LNCaP clone FGC (cell line): ENCODE measurements around the gene MYBPC1.
"Not testable (repeated sequence)": the region's sequence is repeated elsewhere in the genome, so short reads cannot be mapped to it uniquely, and the experiment has no call there.

ENCODE experiments used
- DNase-seq: peaks from one replicate; pipeline ENCODE4 v3.0.0-alpha.2; 2011; ENCODE audit warnings: low read depth
- H3K4me3 ChIP-seq: 2 replicates; pipeline ENCODE4 v1.5.1; 2011; ENCODE audit warnings: mild to moderate bottlenecking, low read depth, low read length, control low read depth
- CTCF ChIP-seq: IDR thresholded peaks from 2 replicates; pipeline ENCODE4 v1.5.1; 2012; ENCODE audit warnings: mild to moderate bottlenecking; ENCODE audit not compliant: control insufficient read depth, insufficient read depth; ENCODE audit errors: extremely low read depth

Gene MYBPC1

DNA sequence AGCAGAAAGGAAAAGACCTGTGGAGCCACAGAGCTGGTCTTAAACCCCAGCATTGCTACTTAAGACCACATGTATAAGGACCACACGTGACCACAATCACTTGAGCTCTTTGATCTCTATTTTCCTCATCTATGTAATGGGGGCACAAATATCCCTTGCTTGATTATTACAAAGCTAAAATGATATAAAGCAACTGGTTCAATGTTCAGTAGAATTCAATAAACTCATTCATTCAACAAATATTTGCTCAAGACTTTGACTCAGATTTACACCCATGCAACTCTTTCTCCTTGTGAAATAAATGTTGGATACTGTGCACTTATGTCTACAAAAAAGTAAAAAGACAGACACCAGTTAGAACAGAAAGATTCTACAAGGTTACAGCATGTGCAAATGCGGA lies 80.8 kb downstream of the MYBPC1 start:
- no peak overlapping the region for H3K4me3 ChIP-seq
- no peak for DNase-seq
- no peak for TF ChIP-seq CTCF

DNA sequence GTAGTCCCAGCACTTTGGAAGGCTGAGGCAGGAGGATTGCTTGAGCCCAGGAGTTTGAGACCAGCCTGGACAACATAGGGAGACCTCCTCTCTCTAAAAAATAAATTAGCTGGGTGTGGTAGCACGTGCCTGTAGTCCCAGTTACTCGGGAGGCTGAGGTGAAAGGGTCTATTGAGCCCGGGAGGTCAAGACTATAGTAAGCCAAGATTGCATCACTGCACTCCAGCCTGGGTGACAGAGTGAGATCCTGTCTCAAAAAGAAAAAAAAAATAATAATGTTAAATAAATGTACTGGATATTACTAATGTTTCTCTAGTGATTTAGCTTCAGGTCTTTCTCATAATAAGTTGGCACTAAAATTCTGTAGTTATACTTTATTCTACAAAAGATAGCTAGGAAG lies 81.7 kb downstream of the MYBPC1 start:
- not testable (repeated sequence) for DNase-seq, H3K4me3 ChIP-seq

DNA sequence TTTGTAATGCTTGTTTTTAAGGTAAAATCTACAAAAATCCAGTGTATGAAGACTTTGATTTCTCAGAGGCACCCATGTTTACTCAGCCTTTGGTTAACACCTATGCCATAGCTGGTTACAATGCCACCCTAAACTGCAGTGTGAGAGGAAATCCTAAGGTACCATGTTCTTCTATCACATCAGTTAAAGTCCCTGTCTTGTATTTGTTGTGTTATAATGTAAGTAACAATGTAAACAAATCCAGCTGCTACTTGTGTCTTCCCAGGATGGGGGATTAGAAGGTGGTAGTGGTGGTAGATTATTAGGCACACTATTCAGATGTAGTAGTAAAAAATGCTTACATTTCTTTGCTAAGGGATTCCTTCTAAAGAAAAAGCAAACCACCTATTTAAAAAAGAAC lies 83.3 kb downstream of the MYBPC1 start:
- no peak for DNase-seq
- no peak overlapping the region for H3K4me3 ChIP-seq
- no peak for TF ChIP-seq CTCF

- no peak for TF ChIP-seq CTCF
- H3K4me3 ChIP-seq = no peak overlapping the region
- no peak for DNase-seq
These were observed 85.5 kb downstream of the MYBPC1 start for GRCh38 chr12:101680240-101680639.

- no peak overlapping the region for H3K4me3 ChIP-seq
- no peak for DNase-seq
- TF ChIP-seq CTCF = no peak
These were observed 85.9 kb downstream of the MYBPC1 start for GRCh38 chr12:101680647-101681046.

- not testable (repeated sequence) for DNase-seq, H3K4me3 ChIP-seq
These were observed 86.9 kb downstream of the MYBPC1 start for GRCh38 chr12:101681627-101682026.

- TF ChIP-seq CTCF = no peak
- no peak for DNase-seq
- no peak overlapping the region for H3K4me3 ChIP-seq
These were observed 90.3 kb downstream of the MYBPC1 start for GRCh38 chr12:101685092-101685491.

DNA sequence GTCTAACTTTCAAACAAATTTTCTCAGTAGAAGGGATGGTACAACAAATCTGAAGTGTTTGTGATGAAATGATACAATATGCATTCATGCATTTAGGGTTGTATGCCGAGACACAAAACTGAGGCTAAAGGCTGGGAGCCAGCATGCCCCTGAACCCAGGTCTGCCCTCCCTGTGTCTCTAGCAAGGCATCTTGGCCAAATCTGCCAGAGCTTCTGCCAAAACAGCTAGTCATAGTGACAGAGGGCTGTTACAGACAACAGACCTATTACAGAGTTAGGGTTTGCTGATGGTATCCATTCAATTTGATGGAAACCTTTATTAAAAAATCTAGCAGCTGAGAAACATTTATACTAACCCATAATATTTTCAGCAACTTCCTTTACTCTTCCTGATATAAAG lies 91.4 kb downstream of the MYBPC1 start:
- no peak for TF ChIP-seq CTCF
- no peak overlapping the region for H3K4me3 ChIP-seq
- no peak for DNase-seq
